Panc1 (cell line): Measurements from ENCODE around the gene TUB.

Experiments
- POLR2AphosphoS5 ChIP-seq: IDR thresholded peaks from 2 replicates; pipeline ENCODE4 v1.6.1; 2012; ENCODE audit warnings: mild to moderate bottlenecking, low read depth, low read length, moderate library complexity
- TCF7L2 ChIP-seq: IDR thresholded peaks from 2 replicates; pipeline ENCODE4 v1.6.1; 2011; ENCODE audit warnings: mild to moderate bottlenecking, low read depth, low read length, inconsistent platforms
- TF ChIP-seq, protein P1 (sequence below): fragments of 450-650 bp; IDR thresholded peaks from 2 replicates; pipeline ENCODE4 v1.5.1; 2017; ENCODE audit warnings: mild to moderate bottlenecking
- TF ChIP-seq, protein P2 (sequence below), 2 experiments: IDR thresholded peaks; 2 replicates each; pipeline ENCODE4 v1.6.1; 2011 to 2012; ENCODE audit warnings: low read depth in 2 of 2, control low read depth in 1 of 2, low read length in 1 of 2, mild to moderate bottlenecking in 1 of 2, moderate library complexity in 1 of 2; ENCODE audit not compliant: insufficient read depth in 1 of 2

DNA sequence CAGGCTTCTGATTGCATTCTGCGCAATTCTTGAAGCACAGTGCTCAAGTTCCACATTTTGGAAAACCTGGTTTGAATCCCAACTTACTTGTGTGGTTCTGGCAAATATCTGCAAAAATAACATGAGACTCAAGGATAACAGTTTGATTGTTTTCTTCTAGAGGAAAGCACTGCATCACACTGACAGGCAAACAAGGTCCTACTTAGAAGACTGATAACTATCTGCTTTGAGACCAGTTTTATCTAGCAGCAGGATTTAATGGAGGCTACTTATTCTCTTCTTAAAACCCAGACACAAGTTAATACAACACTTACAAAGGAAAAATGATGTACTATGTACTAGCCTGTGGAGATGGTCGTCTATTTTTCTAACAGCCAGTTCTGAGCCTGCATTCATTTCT is 46.4 kb downstream of the TUB start:
- TF ChIP-seq TCF7L2 = no peak
- TF ChIP-seq, protein P1, sequence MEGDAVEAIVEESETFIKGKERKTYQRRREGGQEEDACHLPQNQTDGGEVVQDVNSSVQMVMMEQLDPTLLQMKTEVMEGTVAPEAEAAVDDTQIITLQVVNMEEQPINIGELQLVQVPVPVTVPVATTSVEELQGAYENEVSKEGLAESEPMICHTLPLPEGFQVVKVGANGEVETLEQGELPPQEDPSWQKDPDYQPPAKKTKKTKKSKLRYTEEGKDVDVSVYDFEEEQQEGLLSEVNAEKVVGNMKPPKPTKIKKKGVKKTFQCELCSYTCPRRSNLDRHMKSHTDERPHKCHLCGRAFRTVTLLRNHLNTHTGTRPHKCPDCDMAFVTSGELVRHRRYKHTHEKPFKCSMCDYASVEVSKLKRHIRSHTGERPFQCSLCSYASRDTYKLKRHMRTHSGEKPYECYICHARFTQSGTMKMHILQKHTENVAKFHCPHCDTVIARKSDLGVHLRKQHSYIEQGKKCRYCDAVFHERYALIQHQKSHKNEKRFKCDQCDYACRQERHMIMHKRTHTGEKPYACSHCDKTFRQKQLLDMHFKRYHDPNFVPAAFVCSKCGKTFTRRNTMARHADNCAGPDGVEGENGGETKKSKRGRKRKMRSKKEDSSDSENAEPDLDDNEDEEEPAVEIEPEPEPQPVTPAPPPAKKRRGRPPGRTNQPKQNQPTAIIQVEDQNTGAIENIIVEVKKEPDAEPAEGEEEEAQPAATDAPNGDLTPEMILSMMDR = no peak
- TF ChIP-seq, protein P2, sequence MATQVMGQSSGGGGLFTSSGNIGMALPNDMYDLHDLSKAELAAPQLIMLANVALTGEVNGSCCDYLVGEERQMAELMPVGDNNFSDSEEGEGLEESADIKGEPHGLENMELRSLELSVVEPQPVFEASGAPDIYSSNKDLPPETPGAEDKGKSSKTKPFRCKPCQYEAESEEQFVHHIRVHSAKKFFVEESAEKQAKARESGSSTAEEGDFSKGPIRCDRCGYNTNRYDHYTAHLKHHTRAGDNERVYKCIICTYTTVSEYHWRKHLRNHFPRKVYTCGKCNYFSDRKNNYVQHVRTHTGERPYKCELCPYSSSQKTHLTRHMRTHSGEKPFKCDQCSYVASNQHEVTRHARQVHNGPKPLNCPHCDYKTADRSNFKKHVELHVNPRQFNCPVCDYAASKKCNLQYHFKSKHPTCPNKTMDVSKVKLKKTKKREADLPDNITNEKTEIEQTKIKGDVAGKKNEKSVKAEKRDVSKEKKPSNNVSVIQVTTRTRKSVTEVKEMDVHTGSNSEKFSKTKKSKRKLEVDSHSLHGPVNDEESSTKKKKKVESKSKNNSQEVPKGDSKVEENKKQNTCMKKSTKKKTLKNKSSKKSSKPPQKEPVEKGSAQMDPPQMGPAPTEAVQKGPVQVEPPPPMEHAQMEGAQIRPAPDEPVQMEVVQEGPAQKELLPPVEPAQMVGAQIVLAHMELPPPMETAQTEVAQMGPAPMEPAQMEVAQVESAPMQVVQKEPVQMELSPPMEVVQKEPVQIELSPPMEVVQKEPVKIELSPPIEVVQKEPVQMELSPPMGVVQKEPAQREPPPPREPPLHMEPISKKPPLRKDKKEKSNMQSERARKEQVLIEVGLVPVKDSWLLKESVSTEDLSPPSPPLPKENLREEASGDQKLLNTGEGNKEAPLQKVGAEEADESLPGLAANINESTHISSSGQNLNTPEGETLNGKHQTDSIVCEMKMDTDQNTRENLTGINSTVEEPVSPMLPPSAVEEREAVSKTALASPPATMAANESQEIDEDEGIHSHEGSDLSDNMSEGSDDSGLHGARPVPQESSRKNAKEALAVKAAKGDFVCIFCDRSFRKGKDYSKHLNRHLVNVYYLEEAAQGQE (IDR thresholded peaks at IDR 0.05; ENCODE audit: insufficient read depth in 1 of 2, low read depth in 2 of 2, low read length in 1 of 2) = no peak
- no peak for TF ChIP-seq POLR2AphosphoS5
